T-helper 9 cell (primary cell): ENCODE results near the gene FSIP1.

Experiments
- DNase-seq: peaks from one replicate; pipeline ENCODE4 v3.0.0-alpha.2; 2020

FSIP1 gene

DNA sequence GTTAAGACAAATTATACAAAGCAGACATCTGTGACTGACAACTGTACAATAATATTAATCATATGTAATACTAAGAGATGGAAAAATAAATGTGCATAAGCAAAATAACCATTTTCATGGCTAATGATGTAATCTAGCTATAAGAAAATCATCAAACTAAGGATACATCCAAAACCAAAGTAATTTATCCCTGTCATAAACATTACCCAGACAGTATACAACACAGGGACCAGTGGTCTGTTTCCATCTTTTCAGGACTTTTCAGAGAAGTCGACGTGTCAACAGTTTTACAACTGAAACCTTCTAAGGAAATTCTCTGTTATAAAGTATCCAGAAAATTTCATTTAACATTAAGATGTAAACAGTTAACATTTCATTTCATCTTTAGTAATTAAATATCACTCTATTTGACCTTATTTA, 190.7 kb downstream of the FSIP1 start:
- no peak for DNase-seq

DNA sequence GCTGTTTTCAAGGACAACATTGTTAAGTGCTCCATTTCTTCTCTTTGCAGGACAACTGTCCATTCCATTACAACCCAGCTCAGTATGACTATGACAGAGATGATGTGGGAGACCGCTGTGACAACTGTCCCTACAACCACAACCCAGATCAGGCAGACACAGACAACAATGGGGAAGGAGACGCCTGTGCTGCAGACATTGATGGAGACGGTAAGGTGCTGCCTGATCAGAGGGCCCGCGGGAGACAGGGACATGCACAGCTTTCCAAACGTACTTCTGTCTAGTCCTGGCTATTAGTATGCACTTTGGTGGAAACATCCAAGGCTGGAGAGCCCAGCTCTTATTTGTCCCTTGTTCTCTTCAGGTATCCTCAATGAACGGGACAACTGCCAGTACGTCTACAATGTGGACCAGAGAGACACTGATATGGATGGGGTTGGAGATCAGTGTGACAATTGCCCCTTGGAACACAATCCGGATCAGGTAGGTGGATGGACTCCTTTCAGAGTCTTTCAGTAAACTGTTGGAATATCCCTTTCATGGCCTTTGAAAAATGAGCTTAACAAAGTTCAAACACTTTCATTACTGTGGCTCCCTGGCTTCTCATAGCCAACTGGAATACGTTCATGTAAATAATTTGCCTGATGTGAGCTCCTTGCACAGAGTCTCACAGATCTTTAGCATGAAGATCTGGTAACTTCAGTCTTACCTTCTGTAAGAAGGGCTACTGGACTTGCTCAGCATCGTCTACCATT, 191.3 kb downstream of the FSIP1 start:
- DNase-seq: no peak

DNA sequence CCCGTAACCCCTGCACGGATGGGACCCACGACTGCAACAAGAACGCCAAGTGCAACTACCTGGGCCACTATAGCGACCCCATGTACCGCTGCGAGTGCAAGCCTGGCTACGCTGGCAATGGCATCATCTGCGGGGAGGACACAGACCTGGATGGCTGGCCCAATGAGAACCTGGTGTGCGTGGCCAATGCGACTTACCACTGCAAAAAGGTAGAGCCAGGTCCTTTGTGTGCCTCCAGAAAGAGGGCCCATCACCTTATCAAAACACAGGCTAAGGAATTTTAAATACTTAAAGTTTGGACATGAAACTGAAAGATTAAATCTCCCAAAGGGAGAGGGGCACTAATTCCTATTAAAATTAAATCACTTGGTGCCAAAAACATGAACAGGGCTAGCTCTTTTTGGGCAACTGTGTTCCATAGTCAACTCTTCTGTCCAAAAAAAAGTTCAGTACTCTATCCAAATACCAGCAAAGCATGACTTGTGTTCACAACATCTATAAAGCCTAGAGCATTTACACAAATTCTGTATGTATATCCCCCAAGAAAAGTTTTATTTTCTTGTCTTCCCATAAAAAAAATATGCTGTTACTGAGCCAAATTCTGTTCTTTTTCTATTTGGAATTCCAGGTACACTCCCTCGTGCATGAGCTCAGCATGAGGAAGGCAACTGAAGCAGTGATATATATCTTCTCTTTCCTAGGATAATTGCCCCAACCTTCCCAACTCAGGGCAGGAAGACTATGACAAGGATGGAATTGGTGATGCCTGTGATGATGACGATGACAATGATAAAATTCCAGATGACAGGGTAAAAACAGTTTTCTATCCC, 192.6 kb downstream of the FSIP1 start:
- DNase-seq: no peak

DNA sequence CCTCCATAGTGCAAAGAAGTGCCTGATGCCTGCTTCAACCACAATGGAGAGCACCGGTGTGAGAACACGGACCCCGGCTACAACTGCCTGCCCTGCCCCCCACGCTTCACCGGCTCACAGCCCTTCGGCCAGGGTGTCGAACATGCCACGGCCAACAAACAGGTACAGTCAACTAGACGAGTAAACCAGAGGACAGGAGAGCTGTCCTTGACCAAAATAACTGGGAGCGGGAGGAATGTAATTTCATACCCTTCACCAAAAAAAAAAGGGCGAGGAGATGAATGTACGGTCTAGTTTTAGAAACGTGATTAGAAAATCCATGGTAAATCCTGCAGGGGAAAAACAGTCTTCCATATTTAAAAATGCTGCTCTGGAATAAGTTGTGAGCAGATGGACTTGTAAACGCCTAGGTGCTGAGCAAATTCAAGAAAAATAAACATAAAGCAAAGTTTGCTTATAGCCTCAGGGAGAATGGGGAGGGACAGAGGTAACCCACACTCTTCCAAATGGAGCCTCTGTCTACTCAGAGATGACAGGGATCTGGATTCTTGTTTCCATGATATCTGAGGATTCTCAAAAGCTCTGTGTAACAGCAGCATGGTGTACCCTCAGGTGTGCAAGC, 193.3 kb downstream of the FSIP1 start:
- no peak for DNase-seq

DNA sequence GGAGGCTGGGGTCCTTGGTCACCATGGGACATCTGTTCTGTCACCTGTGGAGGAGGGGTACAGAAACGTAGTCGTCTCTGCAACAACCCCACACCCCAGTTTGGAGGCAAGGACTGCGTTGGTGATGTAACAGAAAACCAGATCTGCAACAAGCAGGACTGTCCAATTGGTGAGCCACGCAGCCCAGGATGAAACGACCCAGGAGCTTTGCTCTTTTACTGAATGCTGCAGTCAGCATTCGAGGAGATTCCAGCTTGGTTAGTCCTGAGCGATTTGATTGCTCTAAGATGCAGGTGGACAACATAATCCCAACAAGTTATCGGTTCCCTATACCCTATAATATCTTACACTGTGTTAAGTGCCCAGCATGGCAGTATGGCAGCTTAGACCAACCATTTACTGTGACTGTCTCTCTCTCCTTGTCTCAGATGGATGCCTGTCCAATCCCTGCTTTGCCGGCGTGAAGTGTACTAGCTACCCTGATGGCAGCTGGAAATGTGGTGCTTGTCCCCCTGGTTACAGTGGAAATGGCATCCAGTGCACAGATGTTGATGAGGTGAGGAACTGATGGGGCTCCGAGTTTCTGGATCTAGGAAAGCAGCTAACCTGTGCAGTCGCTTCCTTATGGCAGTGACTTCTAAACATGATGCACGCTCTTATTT, 194.0 kb downstream of the FSIP1 start:
- no peak for DNase-seq

DNA sequence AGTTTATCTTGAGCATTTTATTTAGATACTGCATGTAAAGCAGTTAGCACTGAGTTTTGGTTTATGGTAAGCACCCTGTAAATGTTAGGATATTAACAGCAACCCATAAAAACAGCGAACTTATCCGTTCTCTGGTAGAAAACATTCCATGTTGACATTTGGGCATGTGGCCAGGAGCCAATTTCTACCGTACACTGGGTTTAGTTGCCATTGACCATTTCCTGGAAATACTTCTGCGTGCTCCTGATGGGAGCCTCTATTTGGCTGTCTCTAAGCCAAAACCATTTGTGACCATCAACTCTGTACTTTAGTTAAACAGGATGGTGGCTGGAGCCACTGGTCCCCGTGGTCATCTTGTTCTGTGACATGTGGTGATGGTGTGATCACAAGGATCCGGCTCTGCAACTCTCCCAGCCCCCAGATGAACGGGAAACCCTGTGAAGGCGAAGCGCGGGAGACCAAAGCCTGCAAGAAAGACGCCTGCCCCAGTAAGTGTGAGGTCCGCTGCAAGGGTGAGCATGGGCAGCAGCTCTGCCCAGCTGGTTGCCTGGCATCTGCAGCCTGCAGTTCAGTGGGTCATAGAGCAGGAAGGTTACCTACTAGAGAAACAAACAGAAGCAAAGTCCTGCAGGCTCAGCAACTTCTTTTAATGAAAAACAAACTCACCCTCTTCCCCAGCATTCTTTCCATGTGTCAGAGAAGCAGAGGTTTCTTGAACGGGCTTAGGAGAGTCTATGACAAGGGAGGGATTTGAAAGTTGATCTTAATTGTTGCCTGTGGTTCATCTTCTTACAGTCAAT, 194.7 kb downstream of the FSIP1 start:
- no peak for DNase-seq

DNA sequence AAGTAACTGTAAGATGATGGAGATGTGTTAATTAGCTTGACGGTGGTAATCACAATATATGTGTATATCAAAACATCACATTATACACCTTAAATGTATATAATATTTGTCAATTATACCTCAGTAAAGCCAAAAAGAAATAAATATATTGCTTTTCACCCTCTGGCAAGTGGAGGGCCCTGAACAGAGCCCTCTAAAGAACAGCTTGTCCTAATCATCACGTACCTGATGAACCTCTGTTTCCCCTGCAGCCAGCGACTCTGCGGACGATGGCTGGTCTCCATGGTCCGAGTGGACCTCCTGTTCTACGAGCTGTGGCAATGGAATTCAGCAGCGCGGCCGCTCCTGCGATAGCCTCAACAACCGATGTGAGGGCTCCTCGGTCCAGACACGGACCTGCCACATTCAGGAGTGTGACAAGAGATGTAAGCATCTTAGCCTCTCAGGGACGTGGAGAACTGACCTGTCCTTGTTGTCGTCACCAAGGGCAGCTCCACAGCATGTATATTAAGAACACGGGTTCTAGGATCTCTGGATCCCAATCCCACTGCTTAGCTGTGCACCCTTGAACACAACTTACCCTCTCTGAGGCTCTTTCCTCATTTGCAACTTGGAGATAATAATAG, 195.4 kb downstream of the FSIP1 start:
- no peak for DNase-seq

DNA sequence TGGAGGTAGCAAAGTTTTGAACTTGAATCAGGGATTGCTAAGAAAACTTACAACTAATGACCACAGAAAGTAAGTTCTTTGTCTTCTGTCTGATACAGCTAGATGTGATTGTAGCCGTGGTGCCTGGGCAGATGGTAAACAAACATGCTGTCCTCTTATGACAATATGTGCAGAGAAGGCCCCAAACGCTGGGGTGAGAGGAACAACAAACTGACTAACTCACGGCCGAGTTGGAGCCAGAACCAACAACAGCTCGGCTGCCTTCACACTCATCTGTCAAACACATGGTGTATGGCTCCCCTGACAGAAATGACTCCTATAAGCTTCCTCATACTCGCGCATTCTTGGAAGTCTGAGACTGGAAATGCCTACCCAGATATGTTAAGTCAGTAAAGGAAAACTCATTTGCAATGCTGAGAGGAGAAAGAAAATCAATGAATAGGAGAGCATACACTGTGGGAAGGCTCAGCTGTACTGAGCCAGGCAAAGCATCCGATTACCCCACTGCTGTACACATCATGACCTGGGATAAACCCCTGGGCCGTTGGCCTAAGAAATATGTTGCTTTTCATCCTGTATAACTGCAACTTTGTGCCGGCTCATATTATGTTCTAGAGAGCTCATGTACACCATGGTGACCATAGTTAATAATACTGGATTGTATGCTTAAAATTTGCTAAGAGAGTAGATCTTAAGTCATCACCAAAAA, 196.1 kb downstream of the FSIP1 start:
- DNase-seq: no peak

DNA sequence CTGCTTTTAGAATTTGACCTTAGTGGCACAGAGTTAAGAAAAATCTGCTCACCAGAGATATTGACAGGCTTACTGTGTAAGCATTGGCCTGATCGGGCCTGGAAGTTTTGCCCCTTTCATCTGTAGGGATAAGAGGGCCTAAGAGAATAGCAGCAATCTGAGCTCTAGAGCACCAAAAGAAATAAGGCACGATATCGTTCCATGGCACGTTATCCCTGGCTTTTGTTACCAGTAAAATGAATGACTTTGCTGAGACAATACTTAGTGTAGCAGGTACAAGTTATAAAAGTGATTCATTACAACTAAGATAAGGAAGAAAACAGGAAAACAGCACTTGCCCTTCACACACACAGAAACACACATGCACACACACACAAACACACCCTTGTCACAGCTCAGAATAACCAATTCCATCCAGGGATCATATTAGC, 196.8 kb downstream of the FSIP1 start:
- DNase-seq: no peak

DNA sequence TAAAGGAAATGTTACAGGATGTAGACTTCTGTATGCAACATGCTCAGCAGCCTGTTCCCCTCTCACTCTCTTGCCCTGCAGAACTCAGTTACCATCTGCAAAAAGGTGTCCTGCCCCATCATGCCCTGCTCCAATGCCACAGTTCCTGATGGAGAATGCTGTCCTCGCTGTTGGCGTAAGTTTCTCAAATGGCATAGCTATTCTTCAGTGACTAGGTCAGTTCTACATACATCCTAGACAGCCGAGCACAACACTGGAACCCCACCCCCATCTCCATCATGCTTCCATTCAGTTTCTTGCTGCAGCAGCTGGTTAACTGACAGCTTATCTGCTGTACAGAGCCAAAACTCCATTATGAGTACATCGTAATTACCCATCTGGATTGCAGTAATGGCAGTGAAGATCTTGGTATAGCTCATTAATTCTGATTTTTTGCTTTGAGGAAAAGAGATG, 197.2 kb downstream of the FSIP1 start:
- no peak for DNase-seq

DNA sequence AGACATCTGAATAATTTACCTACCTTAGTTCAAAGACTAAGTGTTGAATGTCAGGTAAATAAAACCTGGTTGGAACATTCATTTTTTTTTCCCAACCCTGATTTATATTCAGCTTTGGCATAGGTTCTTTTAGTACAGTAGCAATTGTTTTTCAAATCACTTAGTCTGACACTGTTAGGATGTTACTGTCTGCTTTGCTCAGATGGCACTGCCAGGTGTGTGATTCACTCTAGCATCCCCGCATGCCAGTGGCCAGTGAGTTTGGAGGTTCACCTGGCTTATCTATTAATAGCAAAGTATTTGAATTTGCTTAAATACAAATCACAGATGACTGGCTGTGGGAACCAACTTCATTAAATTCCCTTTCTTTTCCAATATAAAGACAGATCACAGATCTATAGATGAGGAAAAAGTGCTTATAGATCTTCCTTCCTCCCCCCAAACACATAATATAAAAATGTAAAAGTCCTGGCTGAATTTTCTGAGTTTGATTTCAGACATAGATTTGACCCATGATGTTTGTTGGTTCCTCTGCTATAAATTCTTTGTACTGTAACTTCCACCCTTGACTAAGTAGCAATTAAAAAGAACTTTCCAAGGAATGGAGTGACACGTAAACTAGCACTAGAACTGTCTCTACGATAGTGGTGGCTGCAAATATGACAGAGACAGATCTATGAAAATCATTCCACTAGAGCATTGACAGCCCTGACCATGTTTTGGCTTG, 197.8 kb downstream of the FSIP1 start:
- DNase-seq: no peak

DNA sequence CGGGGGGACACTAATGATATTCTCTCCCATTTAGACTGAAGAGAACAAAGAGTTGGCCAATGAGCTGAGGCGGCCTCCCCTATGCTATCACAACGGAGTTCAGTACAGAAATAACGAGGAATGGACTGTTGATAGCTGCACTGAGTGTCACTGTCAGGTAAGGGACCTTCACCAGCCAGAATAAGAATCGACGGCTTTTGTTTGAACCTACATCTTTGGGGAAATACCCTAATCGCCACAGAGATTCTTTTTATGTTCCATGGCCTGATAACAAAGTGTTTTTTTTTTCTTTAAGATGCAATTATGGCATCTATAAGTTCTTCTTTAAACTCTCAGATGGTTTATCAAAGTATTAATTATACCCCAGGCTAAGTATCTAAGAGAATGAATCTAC, 198.4 kb downstream of the FSIP1 start:
- no peak for DNase-seq

DNA sequence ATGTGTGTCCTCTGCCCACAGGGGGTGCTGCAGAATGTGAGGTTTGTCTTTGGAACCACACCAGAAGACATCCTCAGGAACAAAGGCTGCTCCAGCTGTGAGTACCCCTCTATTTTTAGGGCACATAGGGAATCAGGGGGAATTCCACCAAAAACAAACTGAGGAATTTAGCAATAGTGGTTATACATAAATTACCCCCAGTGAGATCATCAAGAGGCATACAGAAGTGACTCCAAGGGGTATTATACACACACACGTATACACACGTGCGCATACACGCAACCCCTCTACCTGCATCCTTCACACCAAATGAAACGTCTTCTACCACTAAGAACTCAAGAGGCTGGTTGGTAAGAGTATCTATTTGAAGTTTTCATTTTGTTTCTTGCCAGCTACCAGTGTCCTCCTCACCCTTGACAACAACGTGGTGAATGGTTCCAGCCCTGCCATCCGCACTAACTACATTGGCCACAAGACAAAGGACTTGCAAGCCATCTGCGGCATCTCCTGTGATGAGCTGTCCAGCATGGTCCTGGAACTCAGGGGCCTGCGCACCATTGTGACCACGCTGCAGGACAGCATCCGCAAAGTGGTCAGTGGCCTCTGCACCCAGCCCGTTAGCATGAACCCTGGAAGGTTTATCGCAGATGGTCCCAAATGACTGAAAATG, 198.9 kb downstream of the FSIP1 start:
- peak; percentile 23 for DNase-seq

DNA sequence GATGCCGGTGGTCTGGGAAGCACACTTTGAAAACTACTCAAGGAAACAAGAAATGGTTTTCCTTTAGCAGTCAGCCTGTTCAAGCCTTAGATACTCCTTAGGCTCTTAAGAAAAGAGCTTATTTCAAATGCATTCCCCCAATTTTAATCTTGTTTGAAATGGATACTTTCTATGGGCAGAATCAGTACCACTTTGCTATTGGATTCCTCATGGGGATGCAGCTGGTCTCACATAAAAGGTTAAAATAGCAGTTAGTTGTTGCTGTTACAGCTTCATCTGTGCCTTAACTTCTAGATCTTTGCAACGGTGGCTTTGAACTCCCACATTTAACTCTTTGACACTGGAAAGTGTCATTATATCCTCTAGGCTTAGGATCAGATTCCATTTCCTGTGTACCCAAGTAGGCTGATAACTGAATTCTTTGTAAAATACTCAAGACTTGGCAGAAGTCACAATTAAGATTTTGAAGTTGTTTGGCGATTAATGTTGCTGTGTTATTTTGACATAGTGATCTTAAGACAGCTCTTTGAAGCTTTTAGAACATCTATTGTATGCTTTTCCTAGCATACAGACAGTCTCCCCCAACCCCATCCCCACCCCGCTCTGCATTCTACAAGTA, 199.6 kb downstream of the FSIP1 start:
- DNase-seq: no peak

DNA sequence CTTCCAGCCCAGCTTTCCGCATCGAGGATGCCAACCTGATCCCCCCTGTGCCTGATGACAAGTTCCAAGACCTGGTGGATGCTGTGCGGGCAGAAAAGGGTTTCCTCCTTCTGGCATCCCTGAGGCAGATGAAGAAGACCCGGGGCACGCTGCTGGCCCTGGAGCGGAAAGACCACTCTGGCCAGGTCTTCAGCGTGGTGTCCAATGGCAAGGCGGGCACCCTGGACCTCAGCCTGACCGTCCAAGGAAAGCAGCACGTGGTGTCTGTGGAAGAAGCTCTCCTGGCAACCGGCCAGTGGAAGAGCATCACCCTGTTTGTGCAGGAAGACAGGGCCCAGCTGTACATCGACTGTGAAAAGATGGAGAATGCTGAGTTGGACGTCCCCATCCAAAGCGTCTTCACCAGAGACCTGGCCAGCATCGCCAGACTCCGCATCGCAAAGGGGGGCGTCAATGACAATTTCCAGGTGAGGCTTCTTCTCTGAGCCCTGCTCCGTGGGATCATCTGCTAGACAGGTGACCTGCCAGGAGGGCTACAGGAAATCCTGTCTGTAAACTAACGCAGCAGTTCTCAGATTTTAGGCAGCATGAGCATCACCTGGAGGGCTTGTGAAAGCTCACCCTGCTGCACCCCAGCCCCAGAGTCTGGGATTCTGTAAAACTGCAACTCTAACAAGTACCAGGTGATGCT, 200.2 kb downstream of the FSIP1 start:
- no peak for DNase-seq

DNA sequence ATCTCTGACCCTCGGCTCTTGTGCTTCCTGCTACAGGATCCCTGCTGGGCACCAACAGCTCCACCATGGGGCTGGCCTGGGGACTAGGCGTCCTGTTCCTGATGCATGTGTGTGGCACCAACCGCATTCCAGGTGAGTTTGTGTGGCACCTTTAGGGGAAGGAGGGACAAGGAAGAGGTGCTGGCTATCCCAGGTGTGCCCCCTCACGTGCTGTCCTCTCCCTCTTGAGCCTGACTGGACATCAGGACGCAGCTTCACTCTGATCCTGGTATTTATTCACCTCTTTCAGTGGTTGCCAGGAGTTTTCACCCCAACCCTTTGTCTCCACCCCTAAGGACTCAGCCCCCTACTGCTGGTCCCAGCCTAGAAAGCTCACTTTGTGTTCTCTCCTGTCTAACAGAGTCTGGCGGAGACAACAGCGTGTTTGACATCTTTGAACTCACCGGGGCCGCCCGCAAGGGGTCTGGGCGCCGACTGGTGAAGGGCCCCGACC, 200.8 kb downstream of the FSIP1 start:
- DNase-seq: no peak

DNA sequence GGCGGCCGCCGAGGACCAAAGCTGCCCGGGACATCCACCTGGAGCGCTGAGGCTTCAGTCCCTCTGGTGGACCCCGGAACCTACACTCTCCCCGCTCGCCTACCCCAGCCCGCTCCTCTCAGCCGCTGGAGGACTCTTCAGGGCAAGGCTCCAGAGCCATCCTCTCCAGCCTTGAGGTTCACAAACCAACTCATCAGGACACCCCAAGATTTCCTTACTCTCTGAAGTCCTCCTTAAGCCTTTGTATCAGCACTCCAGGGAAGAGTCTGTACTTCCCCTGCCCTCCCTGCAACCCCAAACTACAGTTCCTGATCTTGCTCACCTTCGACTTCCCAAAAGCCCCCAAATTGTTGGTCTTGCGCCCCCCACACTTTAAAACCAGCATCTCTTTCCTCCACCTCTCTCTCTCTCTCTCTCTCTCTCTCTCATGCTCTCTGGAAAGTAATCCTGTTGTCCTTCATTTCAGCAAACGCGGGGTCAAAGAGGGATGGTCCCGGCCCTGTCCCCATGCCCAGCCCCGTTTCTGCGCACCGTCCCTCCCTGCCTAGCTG, 201.3 kb downstream of the FSIP1 start:
- DNase-seq: no peak
